GM10847 (cell line): ENCODE measurements around the gene NCOA6.

Experiments used
- POLR2A ChIP-seq: IDR thresholded peaks from 2 replicates; pipeline ENCODE4 v1.6.1; 2011; ENCODE audit not compliant: insufficient read length; ENCODE audit errors: extremely low read depth

Gene NCOA6

GRCh38 chr20:34755367-34755766 lies 70.1 kb downstream of the NCOA6 start:
- TF ChIP-seq POLR2A, result no peak

- no peak for TF ChIP-seq POLR2A
Observed at GRCh38 chr20:34754611-34755010, 70.8 kb downstream of the NCOA6 start.

DNA sequence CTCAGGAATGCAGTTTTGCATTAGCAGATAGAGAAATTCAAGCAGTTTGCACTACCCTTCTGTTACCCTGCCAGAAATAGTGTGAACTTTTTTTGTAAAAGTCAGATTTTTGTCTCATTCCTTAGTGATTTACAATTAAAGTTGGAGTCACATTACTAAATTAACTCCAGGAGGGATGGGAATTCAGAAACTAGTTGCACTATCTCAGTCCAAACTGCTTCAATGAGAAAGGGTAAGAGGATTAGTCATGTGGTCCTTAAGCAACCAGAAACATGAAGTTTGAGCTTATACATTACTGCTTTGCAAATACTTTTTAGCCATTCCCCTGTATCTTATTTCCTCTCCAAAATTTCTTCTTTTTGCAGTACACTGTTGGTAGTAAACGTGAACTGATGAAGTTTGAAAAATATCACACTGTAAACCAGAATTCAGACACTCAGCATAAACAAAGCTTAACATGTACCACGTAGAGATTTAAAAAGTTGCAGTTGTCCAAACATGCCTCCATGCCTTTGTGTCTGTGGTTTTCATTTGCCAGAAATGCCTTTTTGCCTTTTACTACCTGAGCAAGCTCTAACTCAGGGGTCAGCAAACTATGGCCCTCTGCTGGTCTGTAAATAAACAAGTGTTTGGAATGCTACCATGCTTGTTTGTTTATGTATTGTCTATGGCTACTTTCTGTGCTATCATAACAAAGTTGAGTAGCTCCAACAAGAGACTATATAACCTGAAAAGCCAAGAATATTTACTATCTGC lies 71.6 kb downstream of the NCOA6 start:
- no peak for TF ChIP-seq POLR2A

- no peak for TF ChIP-seq POLR2A
Observed at GRCh38 chr20:34751453-34751852, 74.0 kb downstream of the NCOA6 start.

- TF ChIP-seq POLR2A, result no peak
Observed at GRCh38 chr20:34750484-34750883, 75.0 kb downstream of the NCOA6 start.

GRCh38 chr20:34748709-34749108 lies 76.7 kb downstream of the NCOA6 start:
- no peak for TF ChIP-seq POLR2A

GRCh38 chr20:34747479-34747878 lies 78.0 kb downstream of the NCOA6 start:
- TF ChIP-seq POLR2A, result no peak

DNA sequence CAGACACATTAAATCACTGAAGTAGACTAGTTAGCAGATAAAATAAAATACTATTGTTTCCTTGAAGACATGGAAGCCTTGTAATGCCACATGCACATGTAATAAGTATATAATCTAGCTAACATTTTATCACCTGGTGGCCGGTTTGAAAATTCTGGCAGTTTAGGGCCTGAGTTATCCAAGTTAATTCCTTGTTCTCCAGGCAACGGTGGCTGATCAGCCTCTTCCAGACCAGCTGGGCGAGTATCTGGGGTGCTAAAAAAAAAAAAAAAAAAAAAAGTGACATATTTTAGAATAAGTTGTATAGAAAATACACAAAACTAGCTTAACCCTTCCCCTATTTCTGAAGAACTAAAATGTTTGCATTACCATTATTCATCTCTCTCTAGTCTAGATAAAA lies 78.8 kb downstream of the NCOA6 start:
- TF ChIP-seq POLR2A, result no peak

- no peak for TF ChIP-seq POLR2A
Observed at GRCh38 chr20:34744847-34745246, 80.6 kb downstream of the NCOA6 start.

- TF ChIP-seq POLR2A, result no peak
Observed at GRCh38 chr20:34744340-34744739, 81.1 kb downstream of the NCOA6 start.

DNA sequence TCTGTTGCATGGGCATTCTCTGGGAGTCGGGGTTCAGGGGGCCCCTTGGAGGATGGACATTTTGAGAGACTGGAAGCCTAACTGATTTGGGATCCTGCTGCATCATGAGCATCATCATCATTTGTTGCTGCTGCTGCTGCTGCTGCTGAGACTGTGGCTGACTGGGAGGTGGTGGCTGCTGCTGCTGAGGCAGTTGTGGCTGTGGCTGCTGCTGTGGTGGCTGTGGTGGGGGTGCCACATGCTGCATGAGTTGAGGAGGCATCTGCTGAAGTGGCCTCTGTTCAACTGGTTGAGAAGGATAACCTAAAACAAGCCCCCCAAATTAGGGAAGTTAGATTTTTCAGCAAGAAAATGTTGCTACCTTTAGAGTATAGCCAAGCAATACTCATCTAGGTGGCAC lies 82.4 kb downstream of the NCOA6 start:
- TF ChIP-seq POLR2A, result no peak

DNA sequence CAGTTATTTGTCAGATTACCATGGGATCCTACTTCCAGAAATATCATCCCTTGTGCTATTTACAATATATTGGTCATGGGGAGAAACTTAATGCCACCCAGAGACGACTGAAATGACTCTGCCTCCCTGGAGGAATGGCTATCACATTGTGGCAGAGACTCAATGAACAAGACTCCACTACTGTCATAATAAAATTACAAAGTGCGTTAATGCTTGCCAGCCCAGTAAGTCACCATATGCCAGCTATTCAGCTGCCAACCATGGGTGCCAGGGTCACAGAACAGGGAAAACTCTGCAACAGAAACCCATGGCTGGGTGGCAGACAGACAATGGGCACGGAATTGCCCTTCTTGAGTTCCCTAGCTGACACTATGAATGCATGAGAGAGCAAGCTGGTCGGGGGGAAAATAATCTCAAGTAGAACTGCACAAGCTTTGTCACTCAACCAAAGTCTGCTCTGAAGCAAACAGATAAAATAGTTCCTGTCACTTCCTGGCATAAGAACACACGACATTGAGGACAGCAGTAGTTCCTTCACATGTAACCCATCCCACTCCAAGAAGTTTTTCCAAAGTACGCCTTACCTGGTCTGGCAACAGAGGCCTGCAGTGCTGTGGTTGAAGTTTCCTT lies 89.2 kb downstream of the NCOA6 start:
- TF ChIP-seq POLR2A, result no peak

- no peak for TF ChIP-seq POLR2A
Observed at GRCh38 chr20:34732523-34732922, 92.9 kb downstream of the NCOA6 start.

GRCh38 chr20:34729416-34729815 lies 96.0 kb downstream of the NCOA6 start:
- no peak for TF ChIP-seq POLR2A

DNA sequence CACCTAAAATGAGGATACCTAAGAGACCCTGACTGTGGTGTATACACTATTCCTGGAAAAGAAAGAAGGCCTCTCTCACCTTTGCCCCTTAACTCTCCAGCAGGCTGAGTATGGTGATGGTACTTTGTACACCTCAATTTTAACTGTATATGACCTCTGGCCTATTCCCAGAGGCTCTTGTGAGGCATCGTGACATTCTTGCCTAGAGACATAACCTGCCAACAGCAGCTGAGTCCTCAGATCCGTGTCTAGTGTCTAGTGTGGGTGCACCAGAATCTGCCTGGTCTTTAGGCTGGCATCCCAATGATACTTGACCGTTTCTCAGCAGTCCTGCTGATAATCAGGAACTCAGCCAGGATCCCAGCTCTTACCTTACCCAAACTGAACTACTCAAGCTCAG lies 101.3 kb downstream of the NCOA6 start:
- no peak for TF ChIP-seq POLR2A

GRCh38 chr20:34720266-34720665 lies 105.2 kb downstream of the NCOA6 start:
- no peak for TF ChIP-seq POLR2A

- no peak for TF ChIP-seq POLR2A
Observed at GRCh38 chr20:34717230-34718095, 108.0 kb downstream of the NCOA6 start.

DNA sequence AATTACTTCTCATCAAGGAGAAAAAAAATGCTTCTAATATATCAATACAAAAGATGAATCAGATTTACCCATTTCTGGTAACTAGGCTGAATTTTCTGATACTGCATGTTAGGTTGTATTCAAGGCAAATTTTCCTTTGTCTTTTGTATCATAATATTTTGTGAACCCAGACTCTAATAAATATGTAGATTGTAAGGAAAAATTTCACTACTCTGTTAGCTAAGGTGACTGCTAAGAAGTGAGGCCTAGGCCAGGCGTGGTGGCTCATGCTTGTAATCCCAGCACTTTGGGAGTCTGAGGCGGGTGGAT lies 108.6 kb downstream of the NCOA6 start:
- no peak for TF ChIP-seq POLR2A
